GM18517 (cell line): Measurements from ENCODE around the gene TPRKB.
"Not testable (repeated sequence)": the region's sequence is repeated elsewhere in the genome, so short reads cannot be mapped to it uniquely, and the experiment has no call there.

ENCODE experiments used
- ATAC-seq: cut with Tn5 transposase; IDR thresholded peaks from one replicate; pipeline ENCODE4 v1.9.1; 2021; ENCODE audit warnings: mild to moderate bottlenecking, moderate library complexity; ENCODE audit not compliant: unreplicated experiment

The TPRKB gene

GRCh38 chr2:73701448-73701765, 35.7 kb downstream of the TPRKB start:
- not testable (repeated sequence) for ATAC-seq

- no peak for ATAC-seq
These were observed 36.3 kb downstream of the TPRKB start for GRCh38 chr2:73700661-73701447.

- ATAC-seq: no peak
These were observed 37.0 kb downstream of the TPRKB start for GRCh38 chr2:73700131-73700611.

GRCh38 chr2:73699437-73699836, 37.7 kb downstream of the TPRKB start:
- ATAC-seq: no peak

GRCh38 chr2:73698101-73698500, 39.0 kb downstream of the TPRKB start:
- no peak for ATAC-seq

- ATAC-seq: no peak
These were observed 39.5 kb downstream of the TPRKB start for GRCh38 chr2:73697606-73698005.

GRCh38 chr2:73696985-73697384, 40.2 kb downstream of the TPRKB start:
- not testable (repeated sequence) for ATAC-seq

GRCh38 chr2:73696521-73696920, 40.6 kb downstream of the TPRKB start:
- not testable (repeated sequence) for ATAC-seq

GRCh38 chr2:73690372-73691088, 46.6 kb downstream of the TPRKB start:
- peak; percentile 69 for ATAC-seq

GRCh38 chr2:73688494-73688893, 48.7 kb downstream of the TPRKB start:
- not testable (repeated sequence) for ATAC-seq

- ATAC-seq: no peak
These were observed 51.2 kb downstream of the TPRKB start for GRCh38 chr2:73685764-73686438.

GRCh38 chr2:73684905-73685304, 52.2 kb downstream of the TPRKB start:
- ATAC-seq: not testable (repeated sequence)

GRCh38 chr2:73684325-73684724, 52.8 kb downstream of the TPRKB start:
- not testable (repeated sequence) for ATAC-seq

- not testable (repeated sequence) for ATAC-seq
These were observed 57.1 kb downstream of the TPRKB start for GRCh38 chr2:73679951-73680571.
